OCI-LY7 (cell line): Measurements from ENCODE around the gene YBX1. TPM values are rescaled to one million over a fixed set of nuclear protein-coding genes. Genes with fewer than 3 reads are reported as not detected.
"Not testable (repeated sequence)": the region's sequence is repeated elsewhere in the genome, so short reads cannot be mapped to it uniquely, and the experiment has no call there.

Experiments
- BruUV-seq: library from RNA; stranded (reverse); fragments of 400-500 nt; replicated peaks from 2 replicates; lab custom pipeline; 2021; lab: Mats Ljungman, UMichigan
- CTCF ChIA-PET: fragments of 300-600 bp; sonication (Branson Sonifier 250); formaldehyde crosslinking; loops from one replicate; lab custom pipeline; 2022; ENCODE audit warnings: antibody characterized with exemption; ENCODE audit not compliant: unreplicated experiment; lab: Charles Lee
- POLR2A ChIA-PET: fragments of 300-600 bp; sonication (Branson Sonifier 250); formaldehyde crosslinking; loops from one replicate; lab custom pipeline; 2022; ENCODE audit warnings: antibody characterized with exemption; lab: Charles Lee
- DNase-seq: peaks from one replicate; pipeline ENCODE4 v3.0.0-alpha.2; 2015; ENCODE audit warnings: low spot score
- H2AFZ ChIP-seq: fragments of 200-600 bp; sonication (generic), shearing (Covaris generic); 2 replicates; pipeline ENCODE4 v1.6.1; 2014; ENCODE audit warnings: mild to moderate bottlenecking, antibody characterized with exemption, low read length, moderate library complexity
- H3K27ac ChIP-seq: fragments of 200-600 bp; sonication (generic); 2 replicates; pipeline ENCODE4 v1.5.1; 2014; ENCODE audit warnings: mixed run types, low read depth, mild to moderate bottlenecking, moderate library complexity, low read length, inconsistent platforms; ENCODE audit not compliant: poor library complexity, severe bottlenecking
- H3K36me3 ChIP-seq: fragments of 200-600 bp; sonication (generic); 2 replicates; pipeline ENCODE4 v1.6.1; 2014; ENCODE audit warnings: mild to moderate bottlenecking, antibody characterized with exemption, low read length, moderate library complexity, mixed read lengths; ENCODE audit not compliant: insufficient read depth
- H3K4me1 ChIP-seq: fragments of 200-600 bp; sonication (generic); 2 replicates; pipeline ENCODE4 v1.5.1; 2014; ENCODE audit warnings: mild to moderate bottlenecking, low read length; ENCODE audit not compliant: insufficient read depth, poor library complexity, severe bottlenecking
- H3K4me2 ChIP-seq: fragments of 200-600 bp; sonication (generic); 2 replicates; pipeline ENCODE4 v1.6.1; 2014; ENCODE audit warnings: mild to moderate bottlenecking, low read length
- H3K4me3 ChIP-seq: fragments of 200-600 bp; sonication (generic); 2 replicates; pipeline ENCODE4 v1.5.1; 2014; ENCODE audit warnings: mild to moderate bottlenecking, low read depth, low read length; ENCODE audit not compliant: poor library complexity, severe bottlenecking
- H3K79me2 ChIP-seq: fragments of 200-600 bp; sonication (generic); 2 replicates; pipeline ENCODE4 v1.6.1; 2016; ENCODE audit warnings: low read depth, mild to moderate bottlenecking, low read length, moderate library complexity, mixed read lengths; ENCODE audit not compliant: insufficient read depth
- H3K9me2 ChIP-seq: fragments of 200-600 bp; sonication (generic); 2 replicates; pipeline ENCODE4 v1.6.1; 2016; ENCODE audit warnings: mild to moderate bottlenecking, low read length, mixed read lengths; ENCODE audit not compliant: insufficient read depth
- H3K9me3 ChIP-seq: fragments of 200-600 bp; sonication (generic); 2 replicates; pipeline ENCODE4 v1.6.1; 2014; ENCODE audit warnings: mild to moderate bottlenecking, mixed run types, low read length, mixed read lengths
- H4K20me1 ChIP-seq: fragments of 200-600 bp; sonication (generic); 2 replicates; pipeline ENCODE4 v1.6.1; 2014; ENCODE audit warnings: mild to moderate bottlenecking, antibody characterized with exemption, low read length, moderate library complexity, mixed read lengths; ENCODE audit not compliant: insufficient read depth
- CTCF ChIP-seq: fragments of 200-600 bp; sonication (generic); conservative IDR thresholded peaks from 2 replicates; pipeline ENCODE4 v1.5.1; 2014; ENCODE audit warnings: mild to moderate bottlenecking, antibody characterized with exemption, low read length, moderate library complexity, mixed read lengths
- EZH2phosphoT487 ChIP-seq: fragments of 200-600 bp; sonication (generic); IDR thresholded peaks from 2 replicates; pipeline ENCODE4 v1.6.1; 2018; ENCODE audit warnings: low read depth, borderline replicate concordance, mild to moderate bottlenecking, mixed run types, antibody characterized with exemption, low read length, moderate library complexity, mixed read lengths
- intact Hi-C: fragments of 100-400 bp; cut with micrococcal nuclease; formaldehyde crosslinking; loops from one replicate; pipeline ENCODE4 v1.10.0; 2022; ENCODE audit not compliant: unreplicated experiment
- total RNA-seq, 2 experiments: library from RNA; depleted of rRNA in 1 of 2; stranded (reverse); fragments of >200 nt in 1 of 2; shearing (Covaris generic) in 1 of 2; gene quantifications; 2 replicates each; pipeline ENCODE4 v1.2.3, GENCODE V29; 2014 to 2022

YBX1 gene
- total RNA-seq, 2 experiments from 2014 or later = 750 to 956 TPM

GRCh38 chr1:42723511-42723910 lies 41.3 kb downstream of the YBX1 start:
- ChIA-PET POLR2A (interaction anchor here (0.6 to 0.7 kb wide), 2 partner anchors 11 to 55 kb away, joined by 3 read pairs; no protein-coding TSS in a partner anchor), CTCF (no interaction called here)
- no peaks in the 10 kb centered on the region for H4K20me1 ChIP-seq
- H2AFZ ChIP-seq = no peak overlapping the region
- H3K4me2 ChIP-seq = no peak overlapping the region
- H3K4me1 ChIP-seq = no peaks in the 10 kb centered on the region
- no peaks in the 10 kb centered on the region for H3K9me2 ChIP-seq
- no peak overlapping the region for H3K4me3 ChIP-seq
- TF ChIP-seq EZH2phosphoT487 (no peak), CTCF (no peak)
- no peak for DNase-seq
- H3K79me2 ChIP-seq = no peaks in the 10 kb centered on the region
- BruUV-seq = no TSS peak
- H3K27ac ChIP-seq = no peak overlapping the region
- no peaks in the 10 kb centered on the region for H3K9me3 ChIP-seq
- intact Hi-C loops = no loop called here
- H3K36me3 ChIP-seq = peaks cover 7% of the 10 kb centered on the region

GRCh38 chr1:42725820-42726219 lies 43.6 kb downstream of the YBX1 start:
- H2AFZ ChIP-seq, H3K4me3 ChIP-seq, H3K9me3 ChIP-seq, H4K20me1 ChIP-seq, intact Hi-C loops, H3K4me2 ChIP-seq, BruUV-seq, CTCF ChIA-PET, H3K79me2 ChIP-seq, H3K27ac ChIP-seq, H3K9me2 ChIP-seq, DNase-seq, H3K4me1 ChIP-seq, H3K36me3 ChIP-seq: not testable (repeated sequence)
- POLR2A ChIA-PET = interaction anchor here (0.6 to 0.9 kb wide), 2 partner anchors 11 to 245 kb away, joined by 3 read pairs; no protein-coding TSS in a partner anchor

GRCh38 chr1:42730002-42730401 lies 47.8 kb downstream of the YBX1 start:
- no peaks in the 10 kb centered on the region for H3K9me2 ChIP-seq
- H3K9me3 ChIP-seq = no peaks in the 10 kb centered on the region
- BruUV-seq = no TSS peak
- no peaks in the 10 kb centered on the region for H3K36me3 ChIP-seq
- H3K4me3 ChIP-seq = no peak overlapping the region
- ChIA-PET POLR2A (no interaction called here), CTCF (no interaction called here)
- H3K4me2 ChIP-seq = no peak overlapping the region
- H3K79me2 ChIP-seq = no peaks in the 10 kb centered on the region
- DNase-seq = no peak
- H3K4me1 ChIP-seq = no peaks in the 10 kb centered on the region
- H3K27ac ChIP-seq = no peak overlapping the region
- no peaks in the 10 kb centered on the region for H4K20me1 ChIP-seq
- no peak for TF ChIP-seq CTCF
- TF ChIP-seq EZH2phosphoT487 = no peak
- no peak overlapping the region for H2AFZ ChIP-seq
- intact Hi-C loops = no loop called here
